Dendritic cell treated with granulocyte-macrophage colony-stimulating factor and Interleukin-4, amounts not matched to agents 40 ng/mL and 50 ng/mL, for 4 days (primary cell): Measurements from ENCODE around the gene UCP1.
A peak's percentile ranks its signal among the peaks of the same experiment; 100 is the strongest.

ENCODE experiments used
- H3K27ac Mint-ChIP-seq: one replicate; pipeline ENCODE4 v1.8.0; 2022; ENCODE audit warnings: mild to moderate bottlenecking, mixed read lengths
- H3K27me3 Mint-ChIP-seq: one replicate; pipeline ENCODE4 v1.8.0; 2022; ENCODE audit warnings: mild to moderate bottlenecking, mixed read lengths
- H3K36me3 Mint-ChIP-seq: one replicate; pipeline ENCODE4 v1.8.0; 2022; ENCODE audit warnings: low read depth, mixed read lengths
- H3K4me1 Mint-ChIP-seq: one replicate; pipeline ENCODE4 v1.8.0; 2022; ENCODE audit warnings: low read depth, mixed read lengths
- H3K4me3 Mint-ChIP-seq: one replicate; pipeline ENCODE4 v1.8.0; 2022; ENCODE audit warnings: mild to moderate bottlenecking, moderate library complexity, mixed read lengths
- H3K9me3 Mint-ChIP-seq: one replicate; pipeline ENCODE4 v1.8.0; 2022; ENCODE audit warnings: mixed read lengths
- intact Hi-C: fragments of 100-400 bp; cut with micrococcal nuclease; formaldehyde crosslinking; loops from one replicate; pipeline ENCODE4 v1.15.0; 2022

The UCP1 gene

DNA sequence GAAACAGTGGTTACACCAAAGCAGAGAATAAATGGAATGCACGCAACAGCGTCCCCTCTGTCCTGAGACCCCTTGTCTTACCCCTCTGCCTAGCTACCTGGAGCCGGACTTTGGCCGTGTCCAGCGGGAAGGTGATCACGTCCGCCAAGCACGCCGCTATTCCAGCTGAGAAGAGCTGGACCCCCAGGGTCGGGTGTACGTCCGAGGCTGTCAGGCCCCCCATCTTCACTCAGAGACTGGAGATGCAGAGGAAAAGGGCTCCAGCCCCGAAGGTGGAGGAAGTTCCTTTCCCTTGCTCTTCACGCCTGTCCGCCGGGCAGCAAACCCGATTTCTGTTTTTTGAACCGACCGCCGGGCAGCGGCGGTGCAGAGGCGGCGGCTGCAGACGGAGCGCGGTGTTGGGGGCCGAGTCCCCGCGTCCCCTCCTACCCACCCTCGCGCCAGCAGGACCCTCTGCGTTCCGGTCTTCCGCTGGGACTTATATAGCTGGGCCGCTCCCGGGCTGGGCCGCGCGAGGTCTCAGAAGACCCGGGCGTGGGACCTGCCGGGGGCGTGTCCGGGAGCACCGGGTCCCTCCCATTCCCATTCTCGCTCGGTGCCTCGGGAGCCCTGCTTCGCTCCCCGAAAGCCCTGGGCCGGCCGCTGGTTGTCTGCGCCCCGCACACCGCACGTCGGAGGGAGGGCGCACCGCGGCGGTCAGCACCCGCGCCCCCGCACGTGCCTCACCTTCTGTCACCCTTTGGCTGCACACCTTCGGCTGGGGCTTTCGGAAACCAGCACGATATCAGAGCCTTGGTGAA, at the start of gene UCP1:
Gene UCP1 (minus strand): TSS at position 455 of the 800 bp plus-strand sequence. CDS start 232 bp downstream, at position 223.
- peaks cover 17% of the 10 kb centered on the region for H3K9me3 Mint-ChIP-seq
- peaks cover 63% of the 10 kb centered on the region for H3K27me3 Mint-ChIP-seq
- no peak within 1 kb of the TSS for H3K27ac Mint-ChIP-seq
- H3K4me1 Mint-ChIP-seq = peaks cover 27% of the 10 kb centered on the region
- peak within 1 kb of the TSS; percentile 76 for H3K4me3 Mint-ChIP-seq
- intact Hi-C loops = no loop called here
- H3K36me3 Mint-ChIP-seq = no peaks in the 10 kb centered on the region

GRCh38 chr4:140617499-140618248, 48.9 kb upstream of the UCP1 start:
- Mint-ChIP-seq H3K4me1 (no peaks in the 10 kb centered on the region), H3K27ac (no peak overlapping the region), H3K36me3 (peaks cover 7% of the 10 kb centered on the region), H3K27me3 (no peaks in the 10 kb centered on the region), H3K9me3 (no peaks in the 10 kb centered on the region), H3K4me3 (no peak overlapping the region)
- intact Hi-C loops = no loop called here

- no peaks in the 10 kb centered on the region for H3K9me3 Mint-ChIP-seq
- intact Hi-C loops = no loop called here
Measured at GRCh38 chr4:140615451-140615850, 46.7 kb upstream of the UCP1 start.

DNA sequence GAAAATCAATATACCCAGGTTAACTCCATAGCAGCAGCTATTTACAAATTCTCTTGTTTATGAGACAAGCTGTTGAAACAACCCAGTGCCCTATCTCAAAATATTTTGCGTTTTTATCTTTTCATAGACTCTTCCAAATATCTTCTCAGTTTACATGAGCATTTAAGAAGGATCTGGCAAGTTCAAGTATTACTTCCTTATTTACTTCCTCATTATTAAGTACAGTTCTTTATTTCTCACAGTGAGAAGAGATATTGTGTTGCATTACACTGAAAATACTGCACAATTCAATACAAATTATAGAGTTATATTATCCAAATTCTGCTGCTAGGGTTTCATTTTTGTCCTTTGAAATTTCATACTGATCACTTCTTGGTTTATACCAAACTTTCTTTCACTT, 43.6 kb upstream of the UCP1 start:
- Mint-ChIP-seq H3K27ac (no peak overlapping the region), H3K36me3 (no peaks in the 10 kb centered on the region), H3K9me3 (no peaks in the 10 kb centered on the region), H3K4me1 (peaks cover 6% of the 10 kb centered on the region), H3K27me3 (peaks cover 3% of the 10 kb centered on the region), H3K4me3 (no peak overlapping the region)
- intact Hi-C loops = loop anchor here (5.0 kb wide), 2 partner anchors 240 to 250 kb away; no protein-coding TSS in a partner anchor

More at GRCh38 chr4:140615451-140615850, 46.7 kb upstream of the UCP1 start:
- Mint-ChIP-seq H3K36me3 (no peaks in the 10 kb centered on the region), H3K27ac (no peak overlapping the region), H3K27me3 (no peaks in the 10 kb centered on the region), H3K4me3 (no peak overlapping the region), H3K4me1 (peaks cover 6% of the 10 kb centered on the region)

GRCh38 chr4:140611854-140612253, 43.1 kb upstream of the UCP1 start:
- peaks cover 6% of the 10 kb centered on the region for H3K4me1 Mint-ChIP-seq
- no peak overlapping the region for H3K27ac Mint-ChIP-seq
- H3K36me3 Mint-ChIP-seq = no peaks in the 10 kb centered on the region
- H3K9me3 Mint-ChIP-seq = no peaks in the 10 kb centered on the region
- H3K27me3 Mint-ChIP-seq = peaks cover 4% of the 10 kb centered on the region
- H3K4me3 Mint-ChIP-seq = no peak overlapping the region
- intact Hi-C loops = loop anchor here (5.0 kb wide), 2 partner anchors 240 to 250 kb away; no protein-coding TSS in a partner anchor

- intact Hi-C loops = loop anchor here (5.0 kb wide), 2 partner anchors 243 to 247 kb away; no protein-coding TSS in a partner anchor
- no peak overlapping the region for H3K4me3 Mint-ChIP-seq
- H3K9me3 Mint-ChIP-seq = no peaks in the 10 kb centered on the region
- peaks cover 6% of the 10 kb centered on the region for H3K4me1 Mint-ChIP-seq
- no peak overlapping the region for H3K27ac Mint-ChIP-seq
- no peaks in the 10 kb centered on the region for H3K36me3 Mint-ChIP-seq
- H3K27me3 Mint-ChIP-seq = peaks cover 4% of the 10 kb centered on the region
Measured at GRCh38 chr4:140609548-140610425, 41.0 kb upstream of the UCP1 start.

- no peaks in the 10 kb centered on the region for H3K36me3 Mint-ChIP-seq
- peaks cover 4% of the 10 kb centered on the region for H3K27me3 Mint-ChIP-seq
- peaks cover 6% of the 10 kb centered on the region for H3K4me1 Mint-ChIP-seq
- intact Hi-C loops = no loop called here
- no peaks in the 10 kb centered on the region for H3K9me3 Mint-ChIP-seq
- no peak overlapping the region for H3K27ac Mint-ChIP-seq
- H3K4me3 Mint-ChIP-seq = no peak overlapping the region
Measured at GRCh38 chr4:140607852-140608251, 39.1 kb upstream of the UCP1 start.

- Mint-ChIP-seq H3K4me3 (no peak overlapping the region), H3K4me1 (no peaks in the 10 kb centered on the region), H3K9me3 (no peaks in the 10 kb centered on the region), H3K27me3 (peaks cover 4% of the 10 kb centered on the region), H3K27ac (no peak overlapping the region), H3K36me3 (no peaks in the 10 kb centered on the region)
- intact Hi-C loops = no loop called here
Measured at GRCh38 chr4:140604544-140604943, 35.8 kb upstream of the UCP1 start.

GRCh38 chr4:140603286-140603685, 34.5 kb upstream of the UCP1 start:
- Mint-ChIP-seq H3K4me3 (no peak overlapping the region), H3K27me3 (peaks cover 2% of the 10 kb centered on the region), H3K36me3 (no peaks in the 10 kb centered on the region), H3K27ac (no peak overlapping the region), H3K9me3 (no peaks in the 10 kb centered on the region), H3K4me1 (no peaks in the 10 kb centered on the region)
- intact Hi-C loops = no loop called here

DNA sequence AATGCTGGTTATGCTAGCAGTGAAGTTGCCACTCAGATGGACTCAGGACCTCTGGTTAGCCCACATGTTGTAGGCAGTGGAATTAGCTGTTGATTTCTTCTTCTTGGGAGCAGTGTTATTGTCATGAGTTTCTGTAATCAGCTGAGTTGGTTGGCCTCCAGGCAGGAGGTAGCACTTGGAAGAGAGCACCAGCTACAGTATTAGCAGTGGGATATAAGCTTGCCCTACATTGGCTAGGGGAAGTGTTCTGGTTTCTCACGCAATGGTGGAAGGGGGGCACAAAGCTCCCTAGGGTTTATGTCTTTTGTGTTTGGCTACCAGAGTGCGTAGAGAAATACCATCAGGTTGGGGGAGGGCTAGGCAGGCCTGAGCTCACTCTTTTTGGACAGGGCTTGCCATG, 34.0 kb upstream of the UCP1 start:
- Mint-ChIP-seq H3K27ac (no peak overlapping the region), H3K36me3 (no peaks in the 10 kb centered on the region), H3K9me3 (no peaks in the 10 kb centered on the region), H3K4me1 (no peaks in the 10 kb centered on the region), H3K27me3 (peaks cover 2% of the 10 kb centered on the region), H3K4me3 (no peak overlapping the region)
- intact Hi-C loops = no loop called here

DNA sequence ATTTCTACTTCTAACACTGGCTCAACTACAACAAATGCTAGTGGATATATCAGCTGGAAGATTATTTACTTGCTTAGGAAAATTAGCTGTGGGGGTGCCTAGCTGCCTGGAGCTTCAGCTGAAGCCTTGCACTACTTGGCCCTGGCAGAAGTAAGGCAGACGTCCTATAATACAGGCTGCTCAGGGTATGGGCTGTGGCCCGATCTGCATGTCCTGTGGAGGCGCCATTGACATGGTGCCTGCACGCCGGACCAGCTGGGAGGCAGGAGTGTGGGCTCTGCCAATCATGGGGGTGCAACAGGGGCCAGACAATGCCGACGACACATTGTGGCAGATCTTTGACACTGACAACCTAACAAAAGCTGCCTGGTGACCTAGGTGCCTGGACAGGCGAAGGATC, 31.6 kb upstream of the UCP1 start:
- Mint-ChIP-seq H3K4me3 (no peak overlapping the region), H3K36me3 (no peaks in the 10 kb centered on the region), H3K27ac (no peak overlapping the region), H3K4me1 (no peaks in the 10 kb centered on the region), H3K9me3 (no peaks in the 10 kb centered on the region), H3K27me3 (no peaks in the 10 kb centered on the region)
- intact Hi-C loops = no loop called here

- Mint-ChIP-seq H3K27me3 (peaks cover 12% of the 10 kb centered on the region), H3K9me3 (no peaks in the 10 kb centered on the region)
- intact Hi-C loops = no loop called here
Measured at GRCh38 chr4:140595065-140595464, 26.3 kb upstream of the UCP1 start.

GRCh38 chr4:140584439-140584838, 15.7 kb upstream of the UCP1 start:
- H3K9me3 Mint-ChIP-seq = no peaks in the 10 kb centered on the region
- no peak overlapping the region for H3K27ac Mint-ChIP-seq
- H3K27me3 Mint-ChIP-seq = peaks cover 20% of the 10 kb centered on the region
- intact Hi-C loops = no loop called here
- no peaks in the 10 kb centered on the region for H3K36me3 Mint-ChIP-seq
- no peak overlapping the region for H3K4me3 Mint-ChIP-seq
- H3K4me1 Mint-ChIP-seq = no peaks in the 10 kb centered on the region

More at GRCh38 chr4:140595065-140595464, 26.3 kb upstream of the UCP1 start:
- peaks cover 4% of the 10 kb centered on the region for H3K4me1 Mint-ChIP-seq
- H3K4me3 Mint-ChIP-seq = no peak overlapping the region
- H3K36me3 Mint-ChIP-seq = no peaks in the 10 kb centered on the region
- no peak overlapping the region for H3K27ac Mint-ChIP-seq
